GM23338 (cell line): Measurements from ENCODE around the gene ACSF3. TPM values are rescaled to one million over a fixed set of nuclear protein-coding genes. Genes with fewer than 3 reads are reported as not detected.

ENCODE experiments used
- ATAC-seq: fragments of 200-7000 bp; cut with Tn5 transposase; 3 replicates; pipeline ENCODE4 v1.9.1; 2020
- DNase-seq: peaks from one replicate; pipeline ENCODE4 v3.0.0-alpha.2; 2015; ENCODE audit warnings: low spot score
- H2AFZ ChIP-seq: fragments of 200-600 bp; sonication (generic); 2 replicates; pipeline ENCODE4 v1.8.0; 2016; ENCODE audit warnings: antibody characterized with exemption, mild to moderate bottlenecking, moderate library complexity
- H3F3A ChIP-seq: fragments of 200-600 bp; sonication (generic); replicated peaks from 2 replicates; pipeline ENCODE4 v1.8.0; 2017; ENCODE audit warnings: antibody characterized with exemption, mixed run types, low read depth
- H3K27ac ChIP-seq: fragments of 200-600 bp; sonication (generic); 2 replicates; pipeline ENCODE4 v1.6.1; 2016; ENCODE audit warnings: low read depth
- H3K27me3 ChIP-seq: fragments of 200-600 bp; sonication (generic); 2 replicates; pipeline ENCODE4 v1.8.0; 2016; ENCODE audit warnings: mild to moderate bottlenecking, mixed run types, moderate library complexity; ENCODE audit not compliant: insufficient read depth
- H3K36me3 ChIP-seq: fragments of 200-600 bp; sonication (generic); 2 replicates; pipeline ENCODE4 v1.8.0; 2016; ENCODE audit warnings: mild to moderate bottlenecking; ENCODE audit not compliant: insufficient read depth
- H3K4me1 ChIP-seq: fragments of 200-600 bp; sonication (generic); 2 replicates; pipeline ENCODE4 v1.8.0; 2016; ENCODE audit warnings: mild to moderate bottlenecking, moderate library complexity; ENCODE audit not compliant: insufficient read depth
- H3K4me2 ChIP-seq: fragments of 200-600 bp; sonication (generic); 2 replicates; pipeline ENCODE4 v1.7.1; 2017; ENCODE audit warnings: mixed run types
- H3K4me3 ChIP-seq: fragments of 200-600 bp; sonication (generic); 2 replicates; pipeline ENCODE4 v1.6.1; 2016; ENCODE audit warnings: mixed run types
- H3K79me2 ChIP-seq: fragments of 200-600 bp; sonication (generic); replicated peaks from 2 replicates; pipeline ENCODE4 v1.8.0; 2017; ENCODE audit warnings: mild to moderate bottlenecking; ENCODE audit not compliant: insufficient read depth
- H3K9me2 ChIP-seq: fragments of 200-600 bp; sonication (generic); 2 replicates; pipeline ENCODE4 v1.8.0; 2017; ENCODE audit not compliant: insufficient read depth
- H4K20me1 ChIP-seq: fragments of 200-600 bp; sonication (generic); replicated peaks from 2 replicates; pipeline ENCODE4 v1.8.0; 2017; ENCODE audit warnings: mild to moderate bottlenecking; ENCODE audit not compliant: insufficient read depth
- H3K27ac Mint-ChIP-seq: 2 replicates; pipeline ENCODE4 v1.8.0; 2020; ENCODE audit warnings: inconsistent platforms, mild to moderate bottlenecking, moderate library complexity, mixed read lengths
- H3K27me3 Mint-ChIP-seq: 3 replicates; pipeline ENCODE4 v1.8.0; 2022; ENCODE audit warnings: low read depth, mild to moderate bottlenecking, moderate library complexity, mixed read lengths, inconsistent platforms; ENCODE audit not compliant: insufficient read depth, poor library complexity
- H3K36me3 Mint-ChIP-seq: 3 replicates; pipeline ENCODE4 v1.8.0; 2021; ENCODE audit warnings: low read depth, mild to moderate bottlenecking, inconsistent platforms, moderate library complexity, mixed read lengths
- H3K4me1 Mint-ChIP-seq: 3 replicates; pipeline ENCODE4 v1.8.0; 2020; ENCODE audit warnings: mild to moderate bottlenecking, inconsistent platforms, mixed read lengths
- H3K4me3 Mint-ChIP-seq: 3 replicates; pipeline ENCODE4 v1.8.0; 2021; ENCODE audit warnings: moderate library complexity, mild to moderate bottlenecking, inconsistent platforms, mixed read lengths
- H3K9me3 Mint-ChIP-seq: 3 replicates; pipeline ENCODE4 v1.8.0; 2020; ENCODE audit warnings: moderate library complexity, mild to moderate bottlenecking, inconsistent platforms, mixed read lengths
- EZH2phosphoT487 ChIP-seq: fragments of 200-600 bp; sonication (generic); IDR thresholded peaks from one replicate; pipeline ENCODE4 v1.8.1; 2018; ENCODE audit warnings: antibody characterized with exemption; ENCODE audit not compliant: unreplicated experiment
- POLR2AphosphoS5 ChIP-seq: IDR thresholded peaks from 2 replicates; pipeline ENCODE4 v1.6.1; 2016; ENCODE audit warnings: antibody characterized with exemption, low read depth
- STAT1 ChIP-seq: IDR thresholded peaks from one replicate; pipeline ENCODE4 v1.6.1; 2016; ENCODE audit warnings: antibody characterized with exemption; ENCODE audit not compliant: unreplicated experiment
- ZNF114 ChIP-seq: fragments of 250-450 bp; sonication (Bioruptor Pico); IDR thresholded peaks from 2 replicates; pipeline ENCODE4 v1.5.0; 2020; ENCODE audit warnings: mild to moderate bottlenecking, moderate library complexity
- polyA plus RNA-seq: library from polyadenylated mRNA; unstranded; fragments of >200 nt; fragmentation: Nextera tagmentation; extraction: Ambion mirVana; gene quantifications from 2 replicates; pipeline ENCODE4 v1.2.1, GENCODE V29; 2016
- total RNA-seq: library from RNA; depleted of rRNA; stranded (reverse); fragments of >200 nt; shearing (Covaris generic); gene quantifications from 2 replicates; pipeline ENCODE4 v1.2.3, GENCODE V29; 2014
- TF ChIP-seq, protein P1 (sequence below): IDR thresholded peaks from one replicate; pipeline ENCODE4 v1.6.1; 2018; ENCODE audit warnings: antibody characterized with exemption; ENCODE audit not compliant: unreplicated experiment
- TF ChIP-seq, protein P2 (sequence below): fragments of 250-450 bp; sonication (Bioruptor Pico); IDR thresholded peaks from 2 replicates; pipeline ENCODE4 v1.5.0; 2020; ENCODE audit warnings: mild to moderate bottlenecking, moderate library complexity
- TF ChIP-seq, protein P3 (sequence below): IDR thresholded peaks from 2 replicates; pipeline ENCODE4 v1.6.1; 2016; ENCODE audit warnings: antibody characterized with exemption

The ACSF3 gene
- total and polyA plus RNA-seq, 2 experiments from 2014 or later = 12.8 to 23.1 TPM

DNA sequence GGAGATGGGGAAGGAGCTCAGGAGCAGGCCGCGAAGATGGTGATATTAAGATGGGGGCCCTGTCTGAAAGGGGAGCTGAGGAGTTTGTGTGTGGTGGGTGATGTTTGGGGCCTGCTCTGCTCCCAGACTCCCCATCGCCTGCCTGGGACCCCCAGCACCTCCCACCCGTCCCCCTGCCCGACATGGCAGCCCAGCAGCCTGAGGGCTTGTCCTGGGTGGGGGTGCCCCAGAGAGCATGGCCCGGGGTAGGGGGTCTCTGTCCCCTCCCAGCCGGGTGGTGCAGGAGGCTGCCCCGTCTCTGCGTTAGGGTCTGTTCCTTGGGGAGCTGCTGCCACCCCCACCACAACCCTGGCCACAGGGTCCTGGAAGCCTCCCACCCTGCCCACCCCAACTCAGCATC lies 83.1 kb downstream of the ACSF3 start:
- Histone ChIP-seq H3K79me2 (no peaks in the 10 kb centered on the region), H3F3A (no peaks in the 10 kb centered on the region), H3K36me3 (no peaks in the 10 kb centered on the region), H3K27me3 (no peaks in the 10 kb centered on the region), H3K4me2 (no peak overlapping the region), H3K27ac (no peak overlapping the region), H2AFZ (no peak overlapping the region), H3K4me1 (peaks cover 9% of the 10 kb centered on the region), H4K20me1 (no peaks in the 10 kb centered on the region), H3K4me3 (no peak overlapping the region), H3K9me2 (no peaks in the 10 kb centered on the region)
- no peak for TF ChIP-seq ZNF114 (CRISPR knock-in tag)
- TF ChIP-seq, protein P1, sequence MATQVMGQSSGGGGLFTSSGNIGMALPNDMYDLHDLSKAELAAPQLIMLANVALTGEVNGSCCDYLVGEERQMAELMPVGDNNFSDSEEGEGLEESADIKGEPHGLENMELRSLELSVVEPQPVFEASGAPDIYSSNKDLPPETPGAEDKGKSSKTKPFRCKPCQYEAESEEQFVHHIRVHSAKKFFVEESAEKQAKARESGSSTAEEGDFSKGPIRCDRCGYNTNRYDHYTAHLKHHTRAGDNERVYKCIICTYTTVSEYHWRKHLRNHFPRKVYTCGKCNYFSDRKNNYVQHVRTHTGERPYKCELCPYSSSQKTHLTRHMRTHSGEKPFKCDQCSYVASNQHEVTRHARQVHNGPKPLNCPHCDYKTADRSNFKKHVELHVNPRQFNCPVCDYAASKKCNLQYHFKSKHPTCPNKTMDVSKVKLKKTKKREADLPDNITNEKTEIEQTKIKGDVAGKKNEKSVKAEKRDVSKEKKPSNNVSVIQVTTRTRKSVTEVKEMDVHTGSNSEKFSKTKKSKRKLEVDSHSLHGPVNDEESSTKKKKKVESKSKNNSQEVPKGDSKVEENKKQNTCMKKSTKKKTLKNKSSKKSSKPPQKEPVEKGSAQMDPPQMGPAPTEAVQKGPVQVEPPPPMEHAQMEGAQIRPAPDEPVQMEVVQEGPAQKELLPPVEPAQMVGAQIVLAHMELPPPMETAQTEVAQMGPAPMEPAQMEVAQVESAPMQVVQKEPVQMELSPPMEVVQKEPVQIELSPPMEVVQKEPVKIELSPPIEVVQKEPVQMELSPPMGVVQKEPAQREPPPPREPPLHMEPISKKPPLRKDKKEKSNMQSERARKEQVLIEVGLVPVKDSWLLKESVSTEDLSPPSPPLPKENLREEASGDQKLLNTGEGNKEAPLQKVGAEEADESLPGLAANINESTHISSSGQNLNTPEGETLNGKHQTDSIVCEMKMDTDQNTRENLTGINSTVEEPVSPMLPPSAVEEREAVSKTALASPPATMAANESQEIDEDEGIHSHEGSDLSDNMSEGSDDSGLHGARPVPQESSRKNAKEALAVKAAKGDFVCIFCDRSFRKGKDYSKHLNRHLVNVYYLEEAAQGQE = no peak
- no peak for DNase-seq
- ATAC-seq = no peak
- no peaks in the 10 kb centered on the region for H3K36me3 Mint-ChIP-seq
- peaks cover 8% of the 10 kb centered on the region for H3K4me1 Mint-ChIP-seq
- H3K4me3 Mint-ChIP-seq = no peak overlapping the region
- no peaks in the 10 kb centered on the region for H3K9me3 Mint-ChIP-seq
- H3K27ac Mint-ChIP-seq = no peak overlapping the region
- peaks cover 9% of the 10 kb centered on the region for H3K27me3 Mint-ChIP-seq

DNA sequence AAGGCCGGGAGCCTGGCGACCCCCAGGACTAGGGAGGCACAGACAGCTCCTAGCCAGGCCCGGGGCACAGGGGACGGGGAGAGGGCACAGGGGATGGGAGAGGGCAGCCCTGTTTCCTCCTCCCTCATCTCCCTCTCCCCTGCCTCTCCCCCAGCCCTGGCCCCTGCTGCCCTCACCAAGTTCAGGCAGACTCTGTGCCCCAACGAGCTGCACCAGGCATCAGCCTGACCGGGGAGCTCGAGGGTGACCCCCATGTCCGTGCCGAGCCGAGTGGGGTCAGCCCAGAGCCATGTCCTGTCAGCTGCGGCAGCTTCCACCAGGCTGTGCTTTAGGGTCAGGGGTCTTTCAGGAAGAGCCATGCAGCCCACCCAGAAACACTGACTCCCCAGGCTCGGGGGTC lies 83.8 kb downstream of the ACSF3 start:
- Histone ChIP-seq H3K4me1 (peaks cover 9% of the 10 kb centered on the region), H3K27ac (no peak overlapping the region), H3F3A (no peaks in the 10 kb centered on the region), H3K36me3 (no peaks in the 10 kb centered on the region), H3K9me2 (no peaks in the 10 kb centered on the region), H3K4me2 (no peak overlapping the region), H3K4me3 (no peak overlapping the region), H2AFZ (no peak overlapping the region), H3K27me3 (no peaks in the 10 kb centered on the region), H3K79me2 (no peaks in the 10 kb centered on the region), H4K20me1 (no peaks in the 10 kb centered on the region)
- H3K27ac Mint-ChIP-seq = no peak overlapping the region
- H3K36me3 Mint-ChIP-seq = no peaks in the 10 kb centered on the region
- DNase-seq (no peak), ATAC-seq (no peak)
- H3K4me1 Mint-ChIP-seq = peaks cover 8% of the 10 kb centered on the region
- peaks cover 8% of the 10 kb centered on the region for H3K27me3 Mint-ChIP-seq
- H3K9me3 Mint-ChIP-seq = no peaks in the 10 kb centered on the region
- H3K4me3 Mint-ChIP-seq = no peak overlapping the region
- no peak for TF ChIP-seq POLR2AphosphoS5
- TF ChIP-seq ZNF114 (CRISPR knock-in tag) = no peak
- TF ChIP-seq, protein P1 = no peak
- no peak for TF ChIP-seq STAT1
- TF ChIP-seq EZH2phosphoT487 = no peak
- TF ChIP-seq, protein P2, sequence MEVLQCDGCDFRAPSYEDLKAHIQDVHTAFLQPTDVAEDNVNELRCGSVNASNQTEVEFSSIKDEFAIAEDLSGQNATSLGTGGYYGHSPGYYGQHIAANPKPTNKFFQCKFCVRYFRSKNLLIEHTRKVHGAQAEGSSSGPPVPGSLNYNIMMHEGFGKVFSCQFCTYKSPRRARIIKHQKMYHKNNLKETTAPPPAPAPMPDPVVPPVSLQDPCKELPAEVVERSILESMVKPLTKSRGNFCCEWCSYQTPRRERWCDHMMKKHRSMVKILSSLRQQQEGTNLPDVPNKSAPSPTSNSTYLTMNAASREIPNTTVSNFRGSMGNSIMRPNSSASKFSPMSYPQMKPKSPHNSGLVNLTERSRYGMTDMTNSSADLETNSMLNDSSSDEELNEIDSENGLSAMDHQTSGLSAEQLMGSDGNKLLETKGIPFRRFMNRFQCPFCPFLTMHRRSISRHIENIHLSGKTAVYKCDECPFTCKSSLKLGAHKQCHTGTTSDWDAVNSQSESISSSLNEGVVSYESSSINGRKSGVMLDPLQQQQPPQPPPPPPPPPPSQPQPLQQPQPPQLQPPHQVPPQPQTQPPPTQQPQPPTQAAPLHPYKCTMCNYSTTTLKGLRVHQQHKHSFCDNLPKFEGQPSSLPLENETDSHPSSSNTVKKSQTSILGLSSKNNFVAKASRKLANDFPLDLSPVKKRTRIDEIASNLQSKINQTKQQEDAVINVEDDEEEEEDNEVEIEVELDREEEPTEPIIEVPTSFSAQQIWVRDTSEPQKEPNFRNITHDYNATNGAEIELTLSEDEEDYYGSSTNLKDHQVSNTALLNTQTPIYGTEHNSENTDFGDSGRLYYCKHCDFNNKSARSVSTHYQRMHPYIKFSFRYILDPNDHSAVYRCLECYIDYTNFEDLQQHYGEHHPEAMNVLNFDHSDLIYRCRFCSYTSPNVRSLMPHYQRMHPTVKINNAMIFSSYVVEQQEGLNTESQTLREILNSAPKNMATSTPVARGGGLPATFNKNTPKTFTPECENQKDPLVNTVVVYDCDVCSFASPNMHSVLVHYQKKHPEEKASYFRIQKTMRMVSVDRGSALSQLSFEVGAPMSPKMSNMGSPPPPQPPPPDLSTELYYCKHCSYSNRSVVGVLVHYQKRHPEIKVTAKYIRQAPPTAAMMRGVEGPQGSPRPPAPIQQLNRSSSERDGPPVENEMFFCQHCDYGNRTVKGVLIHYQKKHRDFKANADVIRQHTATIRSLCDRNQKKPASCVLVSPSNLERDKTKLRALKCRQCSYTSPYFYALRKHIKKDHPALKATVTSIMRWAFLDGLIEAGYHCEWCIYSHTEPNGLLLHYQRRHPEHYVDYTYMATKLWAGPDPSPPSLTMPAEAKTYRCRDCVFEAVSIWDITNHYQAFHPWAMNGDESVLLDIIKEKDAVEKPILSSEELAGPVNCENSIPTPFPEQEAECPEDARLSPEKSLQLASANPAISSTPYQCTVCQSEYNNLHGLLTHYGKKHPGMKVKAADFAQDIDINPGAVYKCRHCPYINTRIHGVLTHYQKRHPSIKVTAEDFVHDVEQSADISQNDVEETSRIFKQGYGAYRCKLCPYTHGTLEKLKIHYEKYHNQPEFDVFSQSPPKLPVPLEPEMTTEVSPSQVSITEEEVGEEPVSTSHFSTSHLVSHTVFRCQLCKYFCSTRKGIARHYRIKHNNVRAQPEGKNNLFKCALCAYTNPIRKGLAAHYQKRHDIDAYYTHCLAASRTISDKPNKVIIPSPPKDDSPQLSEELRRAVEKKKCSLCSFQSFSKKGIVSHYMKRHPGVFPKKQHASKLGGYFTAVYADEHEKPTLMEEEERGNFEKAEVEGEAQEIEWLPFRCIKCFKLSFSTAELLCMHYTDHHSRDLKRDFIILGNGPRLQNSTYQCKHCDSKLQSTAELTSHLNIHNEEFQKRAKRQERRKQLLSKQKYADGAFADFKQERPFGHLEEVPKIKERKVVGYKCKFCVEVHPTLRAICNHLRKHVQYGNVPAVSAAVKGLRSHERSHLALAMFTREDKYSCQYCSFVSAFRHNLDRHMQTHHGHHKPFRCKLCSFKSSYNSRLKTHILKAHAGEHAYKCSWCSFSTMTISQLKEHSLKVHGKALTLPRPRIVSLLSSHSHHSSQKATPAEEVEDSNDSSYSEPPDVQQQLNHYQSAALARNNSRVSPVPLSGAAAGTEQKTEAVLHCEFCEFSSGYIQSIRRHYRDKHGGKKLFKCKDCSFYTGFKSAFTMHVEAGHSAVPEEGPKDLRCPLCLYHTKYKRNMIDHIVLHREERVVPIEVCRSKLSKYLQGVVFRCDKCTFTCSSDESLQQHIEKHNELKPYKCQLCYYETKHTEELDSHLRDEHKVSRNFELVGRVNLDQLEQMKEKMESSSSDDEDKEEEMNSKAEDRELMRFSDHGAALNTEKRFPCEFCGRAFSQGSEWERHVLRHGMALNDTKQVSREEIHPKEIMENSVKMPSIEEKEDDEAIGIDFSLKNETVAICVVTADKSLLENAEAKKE (CRISPR knock-in tag) = no peak
- TF ChIP-seq, protein P3, sequence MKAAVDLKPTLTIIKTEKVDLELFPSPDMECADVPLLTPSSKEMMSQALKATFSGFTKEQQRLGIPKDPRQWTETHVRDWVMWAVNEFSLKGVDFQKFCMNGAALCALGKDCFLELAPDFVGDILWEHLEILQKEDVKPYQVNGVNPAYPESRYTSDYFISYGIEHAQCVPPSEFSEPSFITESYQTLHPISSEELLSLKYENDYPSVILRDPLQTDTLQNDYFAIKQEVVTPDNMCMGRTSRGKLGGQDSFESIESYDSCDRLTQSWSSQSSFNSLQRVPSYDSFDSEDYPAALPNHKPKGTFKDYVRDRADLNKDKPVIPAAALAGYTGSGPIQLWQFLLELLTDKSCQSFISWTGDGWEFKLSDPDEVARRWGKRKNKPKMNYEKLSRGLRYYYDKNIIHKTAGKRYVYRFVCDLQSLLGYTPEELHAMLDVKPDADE = no peak
